HepG2 (cell line): ENCODE data around the gene ALK. TPM values are rescaled to one million over a fixed set of nuclear protein-coding genes. Genes with fewer than 3 reads are reported as not detected.

Experiments
- ATAC-seq: fragments of 200-7000 bp; cut with Tn5 transposase; 3 replicates; pipeline ENCODE4 v1.9.1; 2020; ENCODE audit warnings: mild to moderate bottlenecking, moderate library complexity
- BruUV-seq: library from RNA; stranded (reverse); fragments of 400-500 nt; replicated peaks from 2 replicates; lab custom pipeline; 2021; lab: Mats Ljungman, UMichigan
- CTCF ChIA-PET: fragments of 300-600 bp; formaldehyde crosslinking; extraction: SDS; loops from one replicate; lab custom pipeline; 2021; ENCODE audit warnings: low total read pairs, inconsistent platforms, low intra/inter-chr PET ratio; lab: Yijun Ruan, JAX
- POLR2A ChIA-PET: fragments of 350-600 bp; sonication (Branson Sonifier 250); formaldehyde crosslinking; loops from one replicate; lab custom pipeline; 2020; ENCODE audit warnings: antibody characterized with exemption, inconsistent platforms; lab: Yijun Ruan, JAX
- DNase-seq: peaks from one replicate; pipeline ENCODE4 v3.0.0-alpha.2; 2015; ENCODE audit warnings: low spot score
- FAIRE-seq: peaks from 3 replicates; lab custom pipeline; 2011; peaks lifted over from hg19 to GRCh38; lab: Jason Lieb, UNC
- H2AFZ ChIP-seq: one replicate; pipeline ENCODE4 v1.6.1; 2011; ENCODE audit warnings: low read length, inconsistent platforms
- H3K27ac ChIP-seq: fragments of 300-600 bp; 3 replicates; pipeline ENCODE4 v1.8.0; 2011; ENCODE audit warnings: mixed run types, mild to moderate bottlenecking, mixed read lengths, low read length, inconsistent platforms; ENCODE audit not compliant: insufficient read depth; ENCODE audit errors: extremely low read length
- H3K27me3 ChIP-seq, 2 experiments: fragments of 200-600 bp in 1 of 2; 2 replicates in 1 of 2; 3 replicates in 1 of 2; pipeline versions ENCODE4 v1.6.0 to v1.8.0; 2011; ENCODE audit warnings: low read length in 2 of 2, mild to moderate bottlenecking in 2 of 2, moderate library complexity in 2 of 2, inconsistent platforms in 1 of 2; ENCODE audit not compliant: insufficient read depth in 2 of 2, control insufficient read depth in 1 of 2
- H3K36me3 ChIP-seq, 2 experiments: fragments of 200-600 bp in 1 of 2; replicated peaks in 1 of 2; 2 replicates in 1 of 2; 3 replicates in 1 of 2; pipeline versions ENCODE4 v1.5.1 to v1.8.0; 2011; ENCODE audit warnings: low read length in 2 of 2, inconsistent platforms in 1 of 2; ENCODE audit not compliant: insufficient read depth in 2 of 2, control insufficient read depth in 1 of 2
- H3K4me1 ChIP-seq: 2 replicates; pipeline ENCODE4 v1.5.1; 2012; ENCODE audit warnings: low read length, inconsistent platforms; ENCODE audit not compliant: insufficient read depth
- H3K4me2 ChIP-seq: 2 replicates; pipeline ENCODE4 v1.6.0; 2011; ENCODE audit warnings: low read depth, low read length, inconsistent platforms
- H3K4me3 ChIP-seq, 3 experiments: fragments of 200-600 bp in 1 of 3; sonication (generic), shearing (Covaris generic) in 1 of 3; replicated peaks in 1 of 3; 2 replicates each; pipeline ENCODE4 v1.5.1; 2011 to 2016; ENCODE audit warnings: low read length in 3 of 3, inconsistent platforms in 2 of 3, low read depth in 2 of 3, mild to moderate bottlenecking in 2 of 3, control low read depth in 1 of 3, mixed read lengths in 1 of 3; ENCODE audit not compliant: insufficient read depth in 1 of 3
- H3K79me2 ChIP-seq: one replicate; pipeline ENCODE4 v1.6.1; 2011; ENCODE audit warnings: low read length, inconsistent platforms; ENCODE audit not compliant: insufficient read depth
- H3K9ac ChIP-seq: 2 replicates; pipeline ENCODE4 v1.6.0; 2011; ENCODE audit warnings: mild to moderate bottlenecking, low read depth, low read length, inconsistent platforms; ENCODE audit not compliant: insufficient read depth
- H3K9me3 ChIP-seq: 2 replicates; pipeline ENCODE4 v1.5.1; 2012; ENCODE audit warnings: mild to moderate bottlenecking, low read length
- H4K20me1 ChIP-seq: 2 replicates; pipeline ENCODE4 v1.6.0; 2011; ENCODE audit warnings: inconsistent platforms, mild to moderate bottlenecking, low read length, moderate library complexity; ENCODE audit not compliant: insufficient read depth
- HMGXB4 ChIP-seq, 2 experiments: sonication (generic) in 1 of 2; formaldehyde crosslinking in 1 of 2; IDR thresholded peaks; 2 replicates each; pipeline versions ENCODE4 v1.4.0 to v1.6.1; 2018 to 2020; ENCODE audit warnings: missing genetic modification reagents in 2 of 2, borderline replicate concordance in 1 of 2, low read depth in 1 of 2, mild to moderate bottlenecking in 1 of 2, missing biosample characterization in 1 of 2
- JUND ChIP-seq: sonication (generic); formaldehyde crosslinking; IDR thresholded peaks from 2 replicates; pipeline ENCODE4 v1.8.0; 2022; ENCODE audit warnings: mild to moderate bottlenecking, missing genetic modification reagents
- KLF15 ChIP-seq: sonication (generic); formaldehyde crosslinking; IDR thresholded peaks from 2 replicates; pipeline ENCODE4 v1.8.1; 2023; ENCODE audit warnings: borderline replicate concordance, mild to moderate bottlenecking, inconsistent platforms, missing genetic modification reagents, mixed read lengths
- MAF1 ChIP-seq: sonication (generic); formaldehyde crosslinking; IDR thresholded peaks from 2 replicates; pipeline ENCODE4 v1.5.0; 2020; ENCODE audit warnings: missing genetic modification reagents, borderline replicate concordance
- MTA3 ChIP-seq: sonication (generic); formaldehyde crosslinking; IDR thresholded peaks from 2 replicates; pipeline ENCODE4 v1.4.0; 2020; ENCODE audit warnings: missing genetic modification reagents
- NRL ChIP-seq: sonication (generic); formaldehyde crosslinking; IDR thresholded peaks from 2 replicates; pipeline ENCODE4 v1.5.0; 2020; ENCODE audit warnings: missing genetic modification reagents, mild to moderate bottlenecking, moderate library complexity, borderline replicate concordance
- THAP8 ChIP-seq: sonication (generic); formaldehyde crosslinking; IDR thresholded peaks from 2 replicates; pipeline ENCODE4 v1.5.1; 2020; ENCODE audit warnings: missing genetic modification reagents, mild to moderate bottlenecking, borderline replicate concordance
- ZNF432 ChIP-seq: sonication (generic); formaldehyde crosslinking; IDR thresholded peaks from 2 replicates; pipeline ENCODE4 v1.5.0; 2020; ENCODE audit warnings: missing genetic modification reagents, mild to moderate bottlenecking, borderline replicate concordance
- ZNF501 ChIP-seq: sonication (generic); formaldehyde crosslinking; IDR thresholded peaks from 2 replicates; pipeline ENCODE4 v1.5.1; 2020; ENCODE audit warnings: mild to moderate bottlenecking, moderate library complexity, missing genetic modification reagents
- ZNF510 ChIP-seq: sonication (generic); formaldehyde crosslinking; IDR thresholded peaks from 2 replicates; pipeline ENCODE4 v1.4.0; 2020; ENCODE audit warnings: low read depth, mild to moderate bottlenecking, missing genetic modification reagents
- ZNF747 ChIP-seq: sonication (generic); formaldehyde crosslinking; IDR thresholded peaks from 2 replicates; pipeline ENCODE4 v1.8.1; 2023; ENCODE audit warnings: missing genetic modification reagents, mild to moderate bottlenecking, borderline replicate concordance
- WGBS: methylation state at CpG from one replicate; pipeline ENCODE4 v1.1.6; 2017; ENCODE audit warnings: low lambda C conversion rate; 5-methylcytosine and 5-hydroxymethylcytosine counted together
- in situ Hi-C: cut with HindIII; loops from 2 replicates; pipeline ENCODE4 v1.10.0; 2017; ENCODE audit warnings: low pct_unique_long_range_greater_than_20kb; ENCODE audit not compliant: extremely low pct_ligation_motif_present
- intact Hi-C: fragments of 100-400 bp; cut with micrococcal nuclease; formaldehyde crosslinking; loops from one replicate; pipeline ENCODE4 v1.10.0; 2022; ENCODE audit not compliant: unreplicated experiment
- polyA plus RNA-seq, 8 experiments: library from polyadenylated mRNA; depleted of rRNA in 3 of 8; stranded (reverse) in 7 of 8; unstranded in 1 of 8; fragments of >200 nt; fragmentation: Illumina TruSeq in 4 of 8; extraction: Trizol in 4 of 8; gene quantifications; 2 replicates each; pipeline versions ENCODE4 v1.2.1 to v1.2.3, GENCODE V29; 2011 to 2016; ENCODE audit warnings: low read depth in 4 of 8, missing spikeins in 1 of 8, mixed read lengths in 1 of 8; ENCODE audit not compliant: insufficient read depth in 1 of 8
- total RNA-seq, 5 experiments: library from RNA; depleted of rRNA; stranded (reverse); fragments of >200 nt; fragmentation: Illumina TruSeq; extraction: Trizol; gene quantifications; 2 replicates each; pipeline ENCODE4 v1.2.3, GENCODE V29; 2016; ENCODE audit warnings: low read depth in 1 of 5

ALK gene
- total and polyA plus RNA-seq, 2 of the 13 experiments (the other 11 are each of a cell fraction or from before 2014, with no cell fraction given): not detected

DNA sequence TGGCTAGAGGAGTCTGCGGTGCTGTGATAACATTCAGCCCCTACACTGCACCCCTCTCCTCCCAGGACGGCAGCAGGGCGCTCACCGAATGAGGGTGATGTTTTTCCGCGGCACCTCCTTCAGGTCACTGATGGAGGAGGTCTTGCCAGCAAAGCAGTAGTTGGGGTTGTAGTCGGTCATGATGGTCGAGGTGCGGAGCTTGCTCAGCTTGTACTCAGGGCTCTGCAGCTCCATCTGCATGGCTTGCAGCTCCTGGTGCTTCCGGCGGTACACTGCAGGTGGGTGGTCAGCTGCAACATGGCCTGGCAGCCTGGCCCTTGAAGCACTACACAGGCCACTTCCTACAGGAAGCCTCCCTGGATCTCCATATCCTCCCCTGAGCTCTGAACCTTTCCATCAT lies 698.1 kb downstream of the ALK start (continued):
- TF ChIP-seq THAP8 (CRISPR knock-in tag): no peak
- TF ChIP-seq, all 625 proteins: peak for 0

DNA sequence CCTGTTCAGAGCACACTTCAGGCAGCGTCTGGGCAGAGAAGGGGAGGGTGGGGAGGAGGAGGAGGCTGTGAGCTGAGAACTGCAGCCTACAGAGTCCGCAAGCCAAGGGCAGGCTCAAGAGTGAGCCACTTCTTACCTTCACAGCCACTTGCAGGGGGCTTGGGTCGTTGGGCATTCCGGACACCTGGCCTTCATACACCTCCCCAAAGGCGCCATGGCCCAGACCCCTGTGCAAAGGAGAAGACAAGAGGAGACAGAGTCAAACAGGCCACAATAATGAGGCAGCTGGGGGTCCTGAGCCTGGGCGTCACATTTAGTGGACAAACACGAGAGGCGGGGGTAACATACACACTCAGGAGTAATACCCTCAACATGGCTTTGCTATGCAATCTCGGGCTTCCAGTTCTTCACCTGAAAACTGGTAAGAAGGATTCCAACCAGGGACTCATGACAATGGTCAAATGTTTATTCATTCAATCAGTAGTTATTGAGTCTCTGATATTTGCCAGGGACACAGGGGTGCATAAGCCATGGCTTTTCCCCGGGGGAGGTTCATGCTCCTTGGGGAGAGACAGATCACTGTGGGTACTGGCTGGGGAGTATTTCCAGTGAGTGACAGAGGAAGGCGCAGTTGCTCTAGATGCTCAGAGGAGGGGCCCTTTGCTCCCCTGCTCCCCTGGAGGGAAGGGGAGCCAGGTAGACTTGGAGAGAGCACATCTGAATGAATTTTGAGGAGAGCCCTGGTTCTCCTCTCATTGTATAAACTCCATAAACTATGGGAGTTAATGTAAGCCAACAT lies 698.8 kb downstream of the ALK start:
- ATAC-seq (no peak), FAIRE-seq (no peak), DNase-seq (no peak)
- 12% methylated on average over 8 of the region's 11 CpGs for WGBS
- intact Hi-C loops: no loop called here
- H3K27ac ChIP-seq: no peak overlapping the region
- H3K9me3 ChIP-seq: no peaks in the 10 kb centered on the region
- in situ Hi-C loops: no loop called here
- H3K4me3 ChIP-seq: no peak overlapping the region
- H3K27me3 ChIP-seq: peaks cover 4 to 44% of the 10 kb centered on the region in 2 experiments; a peak in 3 of 5 replicates
- no peak for TF ChIP-seq ZNF510 (CRISPR knock-in tag)
- no peak for TF ChIP-seq MTA3 (CRISPR knock-in tag)
- TF ChIP-seq HMGXB4 (CRISPR knock-in tag; IDR thresholded peaks at IDR 0.05; ENCODE audit: borderline replicate concordance in 1 of 2, low read depth in 1 of 2): no peak
- TF ChIP-seq ZNF501 (CRISPR knock-in tag): no peak
- no peak for TF ChIP-seq JUND (CRISPR knock-in tag)
- no peak for TF ChIP-seq NRL
- no peak for TF ChIP-seq ZNF432 (CRISPR knock-in tag)
- no peak for TF ChIP-seq ZNF747
- TF ChIP-seq MAF1: no peak
- no peak for TF ChIP-seq KLF15 (CRISPR knock-in tag)
- no peaks in the 10 kb centered on the region for H4K20me1 ChIP-seq
- H3K4me1 ChIP-seq: no peaks in the 10 kb centered on the region
- H3K9ac ChIP-seq: no peak overlapping the region
- CTCF ChIA-PET: no interaction called here
- no peaks in the 10 kb centered on the region for H3K79me2 ChIP-seq
- H2AFZ ChIP-seq: no peak overlapping the region
- H3K36me3 ChIP-seq: no peaks in the 10 kb centered on the region
- BruUV-seq: no TSS peak
- H3K4me2 ChIP-seq: no peak overlapping the region
- POLR2A ChIA-PET: no interaction called here
